K562 (cell line): ENCODE data around the gene AFF1. TPM values are rescaled to one million over a fixed set of nuclear protein-coding genes. Genes with fewer than 3 reads are reported as not detected.

Experiments used
- ATAC-seq: fragments of 200-7000 bp; cut with Tn5 transposase; 3 replicates; pipeline ENCODE4 v1.9.1; 2020; ENCODE audit warnings: moderate library complexity
- BruUV-seq: library from RNA; stranded (reverse); fragments of 400-500 nt; replicated peaks from 2 replicates; lab custom pipeline; 2021; lab: Mats Ljungman, UMichigan
- CTCF ChIA-PET: fragments of 300-600 bp; formaldehyde crosslinking; extraction: SDS; loops from one replicate; lab custom pipeline; 2021; ENCODE audit warnings: low intra/inter-chr PET ratio; lab: Yijun Ruan, JAX
- POLR2A ChIA-PET: fragments of 300-600, 350-650 bp; sonication (Branson Sonifier 250); formaldehyde crosslinking; extraction: SDS; loops from one replicate; lab custom pipeline; 2021; ENCODE audit warnings: antibody characterized with exemption, inconsistent platforms; lab: Yijun Ruan, JAX
- DNase-seq, 4 experiments: peaks; one replicate each; pipeline versions ENCODE4 v3.0.0 to v3.0.0-alpha.2; 2011 to 2018; ENCODE audit warnings: low spot score in 3 of 4, mixed read lengths in 3 of 4; ENCODE audit errors: extremely low read depth in 1 of 4
- FAIRE-seq: peaks from 2 replicates; lab custom pipeline; 2011; peaks lifted over from hg19 to GRCh38; lab: Jason Lieb, UNC
- H2AFZ ChIP-seq: 2 replicates; pipeline ENCODE4 v1.6.0; 2011; ENCODE audit warnings: low read depth, low read length, control low read depth, inconsistent platforms
- H3K27ac ChIP-seq: fragments of 200-600 bp; 3 replicates; pipeline ENCODE4 v1.8.0; 2011; ENCODE audit warnings: low read depth, mild to moderate bottlenecking, control low read depth, inconsistent platforms, low read length, moderate library complexity, mixed read lengths; ENCODE audit errors: extremely low read depth
- H3K27me3 ChIP-seq, 2 experiments: fragments of 300-600 bp in 1 of 2; 2 replicates in 1 of 2; 3 replicates in 1 of 2; pipeline versions ENCODE4 v1.6.0 to v1.8.0; 2011; ENCODE audit warnings: inconsistent platforms in 2 of 2, low read length in 2 of 2, mild to moderate bottlenecking in 1 of 2, mixed read lengths in 1 of 2, moderate library complexity in 1 of 2; ENCODE audit not compliant: control insufficient read depth in 2 of 2, insufficient read depth in 2 of 2
- H3K36me3 ChIP-seq: fragments of 300-600 bp; 3 replicates; pipeline ENCODE4 v1.8.0; 2011; ENCODE audit warnings: mild to moderate bottlenecking, low read length, inconsistent platforms; ENCODE audit not compliant: control insufficient read depth, insufficient read depth
- H3K4me1 ChIP-seq, 2 experiments: fragments of 200-600 bp in 1 of 2; replicated peaks in 1 of 2; 2 replicates in 1 of 2; 3 replicates in 1 of 2; pipeline versions ENCODE4 v1.5.1 to v1.8.0; 2011; ENCODE audit warnings: inconsistent platforms in 2 of 2, low read length in 2 of 2, mild to moderate bottlenecking in 1 of 2, mixed read lengths in 1 of 2, moderate library complexity in 1 of 2; ENCODE audit not compliant: control insufficient read depth in 2 of 2, insufficient read depth in 2 of 2
- H3K4me2 ChIP-seq: 2 replicates; pipeline ENCODE4 v1.6.1; 2011; ENCODE audit warnings: low read length, control low read depth, inconsistent platforms, mixed read lengths; ENCODE audit not compliant: insufficient read depth
- H3K4me3 ChIP-seq: fragments of 200-600 bp; sonication (generic), shearing (Covaris generic); 2 replicates; pipeline ENCODE4 v1.5.1; 2016; ENCODE audit warnings: control low read depth, inconsistent platforms
- H3K79me2 ChIP-seq: fragments of 200-600 bp; 3 replicates; pipeline ENCODE4 v1.8.0; 2011; ENCODE audit warnings: low read length, inconsistent platforms; ENCODE audit not compliant: control insufficient read depth, insufficient read depth
- H3K9ac ChIP-seq, 2 experiments: 2 replicates each; pipeline versions ENCODE4 v1.6.0 to v1.6.1; 2011; ENCODE audit warnings: low read depth in 2 of 2, low read length in 2 of 2, control low read depth in 1 of 2, inconsistent platforms in 1 of 2, mild to moderate bottlenecking in 1 of 2, mixed read lengths in 1 of 2; ENCODE audit not compliant: insufficient read depth in 1 of 2
- H3K9me1 ChIP-seq: one replicate; pipeline ENCODE4 v1.6.0; 2011; ENCODE audit warnings: inconsistent platforms, mild to moderate bottlenecking, low read length, moderate library complexity; ENCODE audit not compliant: control insufficient read depth, insufficient read depth
- H3K9me3 ChIP-seq: replicated peaks from 2 replicates; pipeline ENCODE4 v1.5.1; 2011; ENCODE audit warnings: low read depth, low read length, inconsistent platforms; ENCODE audit not compliant: control insufficient read depth, insufficient read depth
- H4K20me1 ChIP-seq: replicated peaks from 2 replicates; pipeline ENCODE4 v1.6.1; 2011; ENCODE audit warnings: low read length, inconsistent platforms, mixed read lengths; ENCODE audit not compliant: control insufficient read depth, insufficient read depth
- ARID1B ChIP-seq: fragments of 450-650 bp; IDR thresholded peaks from 2 replicates; pipeline ENCODE4 v1.6.1; 2016; ENCODE audit warnings: antibody characterized with exemption, mild to moderate bottlenecking, inconsistent platforms
- CBFA2T3 ChIP-seq: fragments of 450-650 bp; IDR thresholded peaks from 2 replicates; pipeline ENCODE4 v1.6.1; 2017
- DPF2 ChIP-seq: fragments of 450-650 bp; IDR thresholded peaks from 2 replicates; pipeline ENCODE4 v1.6.1; 2016
- KDM1A ChIP-seq, 2 experiments: fragments of 450-650 bp; IDR thresholded peaks; 2 replicates each; pipeline ENCODE4 v1.6.1; 2016; ENCODE audit warnings: mild to moderate bottlenecking in 2 of 2
- MEIS2 ChIP-seq: fragments of 450-650 bp; IDR thresholded peaks from 2 replicates; pipeline ENCODE4 v1.6.1; 2014; ENCODE audit warnings: mild to moderate bottlenecking; ENCODE audit not compliant: partially characterized antibody
- MNT ChIP-seq, 2 experiments: fragments of 450-650 bp; conservative IDR thresholded peaks; 2 replicates each; pipeline ENCODE4 v1.6.1; 2017; ENCODE audit warnings: mild to moderate bottlenecking in 2 of 2, moderate library complexity in 2 of 2
- PBX2 ChIP-seq, 2 experiments: IDR thresholded peaks in 1 of 2; conservative IDR thresholded peaks in 1 of 2; 2 replicates each; pipeline ENCODE4 v1.6.1; 2016; ENCODE audit warnings: low read depth in 2 of 2, mild to moderate bottlenecking in 1 of 2, missing compliant biosample characterization in 1 of 2, missing genetic modification characterization in 1 of 2, moderate library complexity in 1 of 2
- PKNOX1 ChIP-seq: fragments of 450-650 bp; IDR thresholded peaks from 2 replicates; pipeline ENCODE4 v1.6.1; 2016
- TAL1 ChIP-seq: fragments of 450-650 bp; IDR thresholded peaks from 2 replicates; pipeline ENCODE4 v1.6.1; 2016; ENCODE audit warnings: mild to moderate bottlenecking
- ZNF324 ChIP-seq: fragments of 250-450 bp; sonication (Bioruptor Pico); IDR thresholded peaks from 2 replicates; pipeline ENCODE4 v1.4.0; 2020; ENCODE audit warnings: mild to moderate bottlenecking
- ZNF384 ChIP-seq: IDR thresholded peaks from 2 replicates; pipeline ENCODE4 v1.6.1; 2012; ENCODE audit warnings: low read depth, low read length, improper control_type of control experiment
- WGBS: fragments of 100-300 bp; shearing (Covaris generic); methylation state at CpG from one replicate; pipeline ENCODE4 v1.1.6; 2016; ENCODE audit warnings: low coverage, mixed read lengths; ENCODE audit not compliant: insufficient coverage; ENCODE audit errors: missing lambda C conversion rate; 5-methylcytosine and 5-hydroxymethylcytosine counted together
- in situ Hi-C: fragments of 300-500 bp; cut with MboI; formaldehyde crosslinking; loops from 4 replicates; pipeline ENCODE4 v1.15.0; 2018; ENCODE audit warnings: inconsistent platforms, mixed read lengths
- intact Hi-C: fragments of 100-400 bp; cut with micrococcal nuclease; formaldehyde crosslinking; loops from 2 replicates; pipeline ENCODE4 v1.14.2; 2022
- polyA plus RNA-seq, 8 experiments: library from polyadenylated mRNA; depleted of rRNA in 4 of 8; stranded (reverse) in 5 of 8; unstranded in 3 of 8; fragments of >200 nt; fragmentation: Nextera tagmentation in 2 of 8; fragmentation: Illumina TruSeq in 1 of 8; extraction: Ambion mirVana in 2 of 8; extraction: Trizol in 1 of 8; gene quantifications; 2 replicates each; pipeline versions ENCODE4 v1.2.1 to v1.2.3, GENCODE V29; 2011 to 2014; ENCODE audit warnings: inconsistent platforms in 1 of 8, missing spikeins in 1 of 8
- total RNA-seq, 7 experiments: library from RNA; depleted of rRNA in 6 of 7; stranded (reverse); fragments of >200 nt in 6 of 7; fragmentation: Illumina TruSeq in 2 of 7; extraction: Trizol in 2 of 7; gene quantifications; 2 replicates each; pipeline versions ENCODE4 v1.2.1 to v1.2.3, GENCODE V29; 2011 to 2021; ENCODE audit warnings: low replicate concordance in 1 of 7
- TF ChIP-seq, protein P1 (sequence below): fragments of 250-450 bp; sonication (Bioruptor Pico); IDR thresholded peaks from 2 replicates; pipeline ENCODE4 v1.5.0; 2021; ENCODE audit warnings: mild to moderate bottlenecking, borderline replicate concordance

AFF1 gene
- total and polyA plus RNA-seq, 9 of the 15 experiments (the other 6 are each of a cell fraction or from before 2014, with no cell fraction given) = 4.1 to 47.5 (median 17.2) TPM

- Histone ChIP-seq H2AFZ (no peak overlapping the region), H3K36me3 (peaks cover 37% of the 10 kb centered on the region; the same call in 2 of the 3 replicates), H3K79me2 (peaks cover 90% of the 10 kb centered on the region), H3K27me3 (no peaks in the 10 kb centered on the region), H3K4me3 (no peak overlapping the region), H3K4me2 (peak overlapping the region; percentile 21), H3K9me1 (no peaks in the 10 kb centered on the region), H3K9ac (peak overlapping the region in 1 of 2 experiments; percentile 2; a peak in 1 of 4 replicates), H3K27ac (no peak overlapping the region), H3K4me1 (peaks cover 14 to 43% of the 10 kb centered on the region in 2 experiments), H3K9me3 (no peaks in the 10 kb centered on the region), H4K20me1 (no peaks in the 10 kb centered on the region; the same call in 1 of the 2 replicates)
- DNase-seq = peak; percentile 59 to 71 (median 63)
- BruUV-seq = no TSS peak
- peak; percentile 60 for ATAC-seq
- 15% methylated on average over 4 of the region's 4 CpGs for WGBS
- peak; percentile 73 for TF ChIP-seq MEIS2
- TF ChIP-seq, protein P1, sequence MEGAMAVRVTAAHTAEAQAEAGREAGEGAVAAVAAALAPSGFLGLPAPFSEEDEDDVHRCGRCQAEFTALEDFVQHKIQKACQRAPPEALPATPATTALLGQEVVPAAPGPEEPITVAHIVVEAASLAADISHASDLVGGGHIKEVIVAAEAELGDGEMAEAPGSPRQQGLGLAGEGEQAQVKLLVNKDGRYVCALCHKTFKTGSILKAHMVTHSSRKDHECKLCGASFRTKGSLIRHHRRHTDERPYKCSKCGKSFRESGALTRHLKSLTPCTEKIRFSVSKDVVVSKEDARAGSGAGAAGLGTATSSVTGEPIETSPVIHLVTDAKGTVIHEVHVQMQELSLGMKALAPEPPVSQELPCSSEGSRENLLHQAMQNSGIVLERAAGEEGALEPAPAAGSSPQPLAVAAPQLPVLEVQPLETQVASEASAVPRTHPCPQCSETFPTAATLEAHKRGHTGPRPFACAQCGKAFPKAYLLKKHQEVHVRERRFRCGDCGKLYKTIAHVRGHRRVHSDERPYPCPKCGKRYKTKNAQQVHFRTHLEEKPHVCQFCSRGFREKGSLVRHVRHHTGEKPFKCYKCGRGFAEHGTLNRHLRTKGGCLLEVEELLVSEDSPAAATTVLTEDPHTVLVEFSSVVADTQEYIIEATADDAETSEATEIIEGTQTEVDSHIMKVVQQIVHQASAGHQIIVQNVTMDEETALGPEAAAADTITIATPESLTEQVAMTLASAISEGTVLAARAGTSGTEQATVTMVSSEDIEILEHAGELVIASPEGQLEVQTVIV (CRISPR knock-in tag) = no peak
- peak; percentile 97 for TF ChIP-seq PKNOX1
- TF ChIP-seq TAL1 = no peak
- 0 out of 2 replicates have a peak, but pooled peaks have one; percentile 40 for TF ChIP-seq ZNF324 (CRISPR knock-in tag)
- TF ChIP-seq PBX2 (CRISPR knock-in tag; IDR thresholded peaks at IDR 0.05; ENCODE audit: low read depth) = 0 out of 2 replicates have a peak, but pooled peaks have one; percentile 53
- peak; percentile 70 for TF ChIP-seq PBX2 (tag; conservative IDR thresholded peaks at IDR 0.05; ENCODE audit: low read depth)
- TF ChIP-seq ZNF384 = 0 out of 2 replicates have a peak, but pooled peaks have one; percentile 6
- peak; percentile 49 for TF ChIP-seq ARID1B
- no peak for TF ChIP-seq KDM1A (IDR thresholded peaks at IDR 0.05)
- TF ChIP-seq CBFA2T3 = peak; percentile 7; the same call in 1 of the 2 replicates
- no peak for TF ChIP-seq MNT (conservative IDR thresholded peaks at IDR 0.05)
- TF ChIP-seq DPF2 = peak; percentile 40; the same call in 1 of the 2 replicates
- CTCF ChIA-PET = no interaction called here
- FAIRE-seq = peak; percentile 71
- in situ Hi-C loops (no loop called here), intact Hi-C loops (loop anchor here (5.0 kb wide), 1 partner anchor 115 kb away; the partner anchor contains the start of gene AFF1)
- POLR2A ChIA-PET = interaction anchor here (0.6 kb wide), 1 partner anchor 317 kb away, joined by 3 read pairs; no protein-coding TSS in a partner anchor
Observed at GRCh38 chr4:87052615-87053014, 117.8 kb downstream of the AFF1 start.
